ENCODE data around the gene XBP1. TPM values are rescaled to one million over a fixed set of nuclear protein-coding genes. Genes with fewer than 3 reads are reported as not detected.
"Not testable (repeated sequence)": the region's sequence is repeated elsewhere in the genome, so short reads cannot be mapped to it uniquely, and the experiment has no call there.

Gene XBP1
- total RNA-seq, 1 donor from 2014 or later = 141 TPM

GRCh38 chr22:28831140-28832072 is 31.0 kb upstream of the XBP1 start:
- Histone ChIP-seq H3K4me3 (no peak overlapping the region), H3K4me1 (peaks cover 6% of the 10 kb centered on the region), H3K36me3 (no peaks in the 10 kb centered on the region), H3K9me3 (no peaks in the 10 kb centered on the region), H3K27me3 (no peaks in the 10 kb centered on the region), H3K27ac (peak overlapping the region; percentile 51)
- intact Hi-C loops (cut with DNase I) = loop anchor here (5.0 kb wide), 1 partner anchor 229 kb away; no protein-coding TSS in a partner anchor
- no peak for DNase-seq (ENCODE audit: extremely low spot score in 2 of 2)
- TF ChIP-seq POLR2A (IDR thresholded peaks at IDR 0.05) (no peak), CTCF (IDR thresholded peaks at IDR 0.05) (no peak), POLR2AphosphoS5 (IDR thresholded peaks at IDR 0.05; ENCODE audit: insufficient read depth in 1 of 2, low read depth in 1 of 2) (no peak)

- H3K4me3 ChIP-seq = no peak overlapping the region
- H3K4me1 ChIP-seq = peaks cover 6% of the 10 kb centered on the region
- no peaks in the 10 kb centered on the region for H3K27me3 ChIP-seq
- no peak for TF ChIP-seq POLR2A (IDR thresholded peaks at IDR 0.05)
- TF ChIP-seq POLR2AphosphoS5 (IDR thresholded peaks at IDR 0.05; ENCODE audit: insufficient read depth in 1 of 2, low read depth in 1 of 2) = no peak
- no peak for TF ChIP-seq CTCF (IDR thresholded peaks at IDR 0.05)
- no peaks in the 10 kb centered on the region for H3K36me3 ChIP-seq
- peak overlapping the region; percentile 51 for H3K27ac ChIP-seq
- H3K9me3 ChIP-seq = no peaks in the 10 kb centered on the region
- no peak for DNase-seq (ENCODE audit: extremely low spot score in 2 of 2)
- intact Hi-C loops (cut with DNase I) = loop anchor here (5.0 kb wide), 1 partner anchor 228 kb away; no protein-coding TSS in a partner anchor
These were observed 30.1 kb upstream of the XBP1 start for GRCh38 chr22:28830441-28830840.

- H3K27ac ChIP-seq = peak overlapping the region; percentile 51
- H3K36me3 ChIP-seq = no peaks in the 10 kb centered on the region
- no peaks in the 10 kb centered on the region for H3K27me3 ChIP-seq
- H3K4me3 ChIP-seq = no peak overlapping the region
- TF ChIP-seq CTCF (IDR thresholded peaks at IDR 0.05) (peak; percentile 88 to 99 (median 90)), POLR2A (IDR thresholded peaks at IDR 0.05) (no peak), POLR2AphosphoS5 (IDR thresholded peaks at IDR 0.05; ENCODE audit: insufficient read depth in 1 of 2, low read depth in 1 of 2) (peak in 1 of 2 donors; percentile 77)
- peaks cover 6% of the 10 kb centered on the region for H3K4me1 ChIP-seq
- intact Hi-C loops (cut with DNase I) = loop anchor here (5.0 kb wide), 1 partner anchor 227 kb away; no protein-coding TSS in a partner anchor
- H3K9me3 ChIP-seq = no peaks in the 10 kb centered on the region
- no peak for DNase-seq (ENCODE audit: extremely low spot score in 2 of 2)
These were observed 29.2 kb upstream of the XBP1 start for GRCh38 chr22:28829358-28830181.

- no peak for DNase-seq (ENCODE audit: extremely low spot score in 2 of 2)
- Histone ChIP-seq H3K4me1 (peaks cover 6% of the 10 kb centered on the region), H3K27me3 (no peaks in the 10 kb centered on the region), H3K27ac (no peak overlapping the region), H3K9me3 (no peaks in the 10 kb centered on the region), H3K36me3 (no peaks in the 10 kb centered on the region), H3K4me3 (no peak overlapping the region)
- intact Hi-C loops (cut with DNase I) = no loop called here
- no peak for TF ChIP-seq POLR2AphosphoS5 (IDR thresholded peaks at IDR 0.05; ENCODE audit: insufficient read depth in 1 of 2, low read depth in 1 of 2)
- no peak for TF ChIP-seq CTCF (IDR thresholded peaks at IDR 0.05)
- no peak for TF ChIP-seq POLR2A (IDR thresholded peaks at IDR 0.05)
These were observed 26.6 kb upstream of the XBP1 start for GRCh38 chr22:28826921-28827320.

- intact Hi-C loops (cut with DNase I); H3K36me3 ChIP-seq: not testable (repeated sequence)
These were observed 26.1 kb upstream of the XBP1 start for GRCh38 chr22:28826430-28826829.

GRCh38 chr22:28824455-28824854 is 24.1 kb upstream of the XBP1 start:
- H3K36me3 ChIP-seq; H3K4me3 ChIP-seq; H3K9me3 ChIP-seq; H3K4me1 ChIP-seq; DNase-seq (ENCODE audit: extremely low spot score in 2 of 2); H3K27ac ChIP-seq; intact Hi-C loops (cut with DNase I); H3K27me3 ChIP-seq: not testable (repeated sequence)

More at GRCh38 chr22:28826430-28826829, 26.1 kb upstream of the XBP1 start:
- H3K27ac ChIP-seq; DNase-seq (ENCODE audit: extremely low spot score in 2 of 2); H3K4me3 ChIP-seq; H3K4me1 ChIP-seq; H3K27me3 ChIP-seq; H3K9me3 ChIP-seq: not testable (repeated sequence)

All from vagina (tissue), 2 donors.